Calu3 (cell line): ENCODE measurements around the gene GPR34. TPM values are rescaled to one million over a fixed set of nuclear protein-coding genes. Genes with fewer than 3 reads are reported as not detected.
"Not testable (repeated sequence)": the region's sequence is repeated elsewhere in the genome, so short reads cannot be mapped to it uniquely, and the experiment has no call there.

Experiments used
- Bru-seq: library from RNA; stranded (reverse); fragments of 400-500 nt; gene quantifications from one replicate; lab custom pipeline; 2021; lab: Mats Ljungman, UMichigan
- BruChase-seq, 2 experiments: library from RNA; stranded (reverse); fragments of 400-500 nt; gene quantifications; one replicate each; lab custom pipeline; 2021; lab: Mats Ljungman, UMichigan
- BruUV-seq: library from RNA; stranded (reverse); fragments of 400-500 nt; replicated peaks from 2 replicates; lab custom pipeline; 2021; lab: Mats Ljungman, UMichigan
- CTCF ChIA-PET: fragments of 300-600 bp; sonication (Branson Sonifier 250); formaldehyde crosslinking; loops from one replicate; lab custom pipeline; 2022; ENCODE audit warnings: antibody characterized with exemption; lab: Charles Lee
- DNase-seq: peaks from one replicate; pipeline ENCODE4 v3.0.0; 2022
- H3K27ac Mint-ChIP-seq: one replicate; pipeline ENCODE4 v1.8.0; 2022; ENCODE audit warnings: mixed read lengths; ENCODE audit not compliant: unreplicated experiment
- H3K27me3 Mint-ChIP-seq: one replicate; pipeline ENCODE4 v1.8.0; 2022; ENCODE audit warnings: mixed read lengths; ENCODE audit not compliant: unreplicated experiment
- H3K36me3 Mint-ChIP-seq: one replicate; pipeline ENCODE4 v1.8.0; 2022; ENCODE audit warnings: mild to moderate bottlenecking, moderate library complexity, mixed read lengths; ENCODE audit not compliant: insufficient read depth, unreplicated experiment
- H3K4me1 Mint-ChIP-seq: one replicate; pipeline ENCODE4 v1.8.0; 2022; ENCODE audit warnings: mild to moderate bottlenecking, low read depth, mixed read lengths; ENCODE audit not compliant: unreplicated experiment
- H3K4me3 Mint-ChIP-seq: one replicate; pipeline ENCODE4 v1.8.0; 2022; ENCODE audit warnings: mild to moderate bottlenecking, low read depth, moderate library complexity, mixed read lengths; ENCODE audit not compliant: unreplicated experiment
- H3K9me3 Mint-ChIP-seq: one replicate; pipeline ENCODE4 v1.8.0; 2022; ENCODE audit warnings: low read depth, mixed read lengths; ENCODE audit not compliant: unreplicated experiment
- CTCF ChIP-seq: fragments of 200-600 bp; IDR thresholded peaks from one replicate; pipeline ENCODE4 v1.8.0; 2022; ENCODE audit warnings: antibody characterized with exemption; ENCODE audit not compliant: unreplicated experiment
- intact Hi-C: fragments of 100-400 bp; cut with micrococcal nuclease; formaldehyde crosslinking; loops from one replicate; pipeline ENCODE4 v1.10.0; 2022; ENCODE audit not compliant: unreplicated experiment
- long read RNA-seq: library from polyadenylated mRNA; stranded (forward); transcript quantifications from one replicate; pipeline ENCODE4 v2.0.0, GENCODE V29; 2022
- total RNA-seq: library from RNA; stranded (reverse); gene quantifications from 2 replicates; pipeline ENCODE4 v1.2.3, GENCODE V29; 2022

Gene GPR34
- not detected in 2 replicates for total RNA-seq
- percentile 15 among the genes with signal in this experiment for Bru-seq, nascent RNA
- percentile 16 among the genes with signal in this experiment for BruChase-seq, experiment 1, labeled RNA remaining after a 6-hour chase
- BruChase-seq, experiment 2, labeled RNA remaining after a 2-hour chase, result percentile 12 among the genes with signal in this experiment
- long read RNA-seq, result 0 reads

- Mint-ChIP-seq H3K27ac (no peak within 1 kb of the TSS), H3K27me3 (no peaks in the 10 kb centered on the region), H3K4me3 (no peak within 1 kb of the TSS), H3K9me3 (no peaks in the 10 kb centered on the region), H3K4me1 (peaks cover 4% of the 10 kb centered on the region), H3K36me3 (no peaks in the 10 kb centered on the region)
- no peak for TF ChIP-seq CTCF
- BruUV-seq, result no TSS peak
- intact Hi-C loops, result no loop called here
- no peak for DNase-seq
- CTCF ChIA-PET, result no interaction called here
These were observed at the start of gene GPR34 for GRCh38 chrX:41688835-41689234. GPR34 (plus strand) TSS chrX:41688973; CDS start chrX:41695634, 6,661 bp downstream.

- CTCF ChIA-PET, intact Hi-C loops, DNase-seq, BruUV-seq, H3K4me1 Mint-ChIP-seq, H3K27me3 Mint-ChIP-seq, H3K4me3 Mint-ChIP-seq, H3K27ac Mint-ChIP-seq, H3K36me3 Mint-ChIP-seq: not testable (repeated sequence)
- H3K9me3 Mint-ChIP-seq, result peaks cover 19% of the 10 kb centered on the region
These were observed 42.6 kb upstream of the GPR34 start for GRCh38 chrX:41646201-41646600.

- no TSS peak for BruUV-seq
- H3K9me3 Mint-ChIP-seq, result peaks cover 10% of the 10 kb centered on the region
- intact Hi-C loops, result no loop called here
- no peak for DNase-seq
- no peak for TF ChIP-seq CTCF
- peaks cover 24% of the 10 kb centered on the region for H3K36me3 Mint-ChIP-seq
- CTCF ChIA-PET, result no interaction called here
- H3K27ac Mint-ChIP-seq, result peak overlapping the region; percentile 27
- H3K4me3 Mint-ChIP-seq, result no peak overlapping the region
- no peaks in the 10 kb centered on the region for H3K4me1 Mint-ChIP-seq
- H3K27me3 Mint-ChIP-seq, result no peaks in the 10 kb centered on the region
These were observed 35.6 kb upstream of the GPR34 start for GRCh38 chrX:41653125-41653524.

- H3K9me3 Mint-ChIP-seq, result no peaks in the 10 kb centered on the region
- CTCF ChIA-PET, result no interaction called here
- H3K4me1 Mint-ChIP-seq, result no peaks in the 10 kb centered on the region
- BruUV-seq, result no TSS peak
- intact Hi-C loops, result no loop called here
- no peak overlapping the region for H3K4me3 Mint-ChIP-seq
- no peak for TF ChIP-seq CTCF
- DNase-seq, result no peak
- peaks cover 34% of the 10 kb centered on the region for H3K36me3 Mint-ChIP-seq
- H3K27ac Mint-ChIP-seq, result no peak overlapping the region
- H3K27me3 Mint-ChIP-seq, result no peaks in the 10 kb centered on the region
These were observed 33.7 kb upstream of the GPR34 start for GRCh38 chrX:41655101-41655500.

- peaks cover 29% of the 10 kb centered on the region for H3K36me3 Mint-ChIP-seq
- TF ChIP-seq CTCF, result no peak
- CTCF ChIA-PET, result no interaction called here
- H3K27me3 Mint-ChIP-seq, result no peaks in the 10 kb centered on the region
- no peak for DNase-seq
- BruUV-seq, result no TSS peak
- intact Hi-C loops, result no loop called here
- H3K4me1 Mint-ChIP-seq, result no peaks in the 10 kb centered on the region
- H3K4me3 Mint-ChIP-seq, result no peak overlapping the region
- no peaks in the 10 kb centered on the region for H3K9me3 Mint-ChIP-seq
- no peak overlapping the region for H3K27ac Mint-ChIP-seq
These were observed 33.1 kb upstream of the GPR34 start for GRCh38 chrX:41655631-41656030.
